IPS-18a (cell line): ENCODE data around the gene CITED1.
"Not testable (repeated sequence)": the region's sequence is repeated elsewhere in the genome, so short reads cannot be mapped to it uniquely, and the experiment has no call there.

Experiments used
- H3K27ac ChIP-seq: one replicate; pipeline ENCODE4 v1.5.1; 2013; ENCODE audit warnings: low read length
- H3K27me3 ChIP-seq: one replicate; pipeline ENCODE4 v1.6.1; 2013; ENCODE audit warnings: mild to moderate bottlenecking, low read length; ENCODE audit not compliant: control insufficient read depth, insufficient read depth
- H3K36me3 ChIP-seq: one replicate; pipeline ENCODE4 v1.6.1; 2013; ENCODE audit warnings: low read depth, low read length; ENCODE audit not compliant: control insufficient read depth
- H3K4me1 ChIP-seq: one replicate; pipeline ENCODE4 v1.6.1; 2013; ENCODE audit warnings: low read depth, low read length; ENCODE audit not compliant: control insufficient read depth
- H3K4me3 ChIP-seq: one replicate; pipeline ENCODE4 v1.5.1; 2013; ENCODE audit warnings: low read length
- H3K9ac ChIP-seq: one replicate; pipeline ENCODE4 v1.6.1; 2013; ENCODE audit warnings: mild to moderate bottlenecking, low read length, moderate library complexity
- H3K9me3 ChIP-seq: one replicate; pipeline ENCODE4 v1.6.1; 2013; ENCODE audit warnings: low read depth, low read length; ENCODE audit not compliant: control insufficient read depth

The CITED1 gene

DNA sequence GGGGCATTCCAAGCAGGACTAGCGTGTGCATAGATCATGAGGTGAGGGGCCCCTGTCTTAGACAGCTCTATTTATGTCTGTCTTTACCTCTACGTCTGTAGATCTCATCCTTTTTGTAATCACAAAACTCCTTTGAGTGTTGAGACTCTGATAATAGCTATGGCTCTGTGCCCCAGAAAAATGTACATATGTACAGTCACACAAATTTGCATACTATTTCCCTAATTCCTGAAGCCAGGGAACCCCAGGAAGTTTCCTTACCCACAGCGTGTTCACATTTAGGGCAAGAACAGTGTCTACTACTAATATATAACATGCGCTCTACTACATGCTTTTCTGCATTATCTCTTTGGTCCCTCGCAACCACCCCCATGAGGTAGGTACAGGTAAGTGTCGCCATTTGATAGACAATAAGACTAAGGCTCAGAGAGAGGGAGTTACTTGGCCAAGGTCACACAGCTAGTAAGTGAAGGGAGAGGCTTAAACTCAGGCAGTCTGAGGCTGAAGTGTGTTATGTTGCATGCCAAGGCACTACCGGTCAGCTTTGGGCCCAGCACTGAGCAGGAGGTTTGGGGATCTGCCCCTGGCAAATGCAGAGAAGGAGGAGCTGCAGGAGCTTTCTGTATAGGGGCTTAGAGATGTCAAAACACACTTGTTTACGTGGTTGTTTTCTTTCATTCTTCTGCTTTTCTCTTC, 21.0 kb upstream of the CITED1 start:
- H3K27me3 ChIP-seq, result no peaks in the 10 kb centered on the region
- H3K27ac ChIP-seq, result no peak overlapping the region
- H3K4me3 ChIP-seq, result no peak overlapping the region
- H3K36me3 ChIP-seq, result no peaks in the 10 kb centered on the region
- no peaks in the 10 kb centered on the region for H3K4me1 ChIP-seq
- peaks cover 18% of the 10 kb centered on the region for H3K9me3 ChIP-seq
- no peak overlapping the region for H3K9ac ChIP-seq

DNA sequence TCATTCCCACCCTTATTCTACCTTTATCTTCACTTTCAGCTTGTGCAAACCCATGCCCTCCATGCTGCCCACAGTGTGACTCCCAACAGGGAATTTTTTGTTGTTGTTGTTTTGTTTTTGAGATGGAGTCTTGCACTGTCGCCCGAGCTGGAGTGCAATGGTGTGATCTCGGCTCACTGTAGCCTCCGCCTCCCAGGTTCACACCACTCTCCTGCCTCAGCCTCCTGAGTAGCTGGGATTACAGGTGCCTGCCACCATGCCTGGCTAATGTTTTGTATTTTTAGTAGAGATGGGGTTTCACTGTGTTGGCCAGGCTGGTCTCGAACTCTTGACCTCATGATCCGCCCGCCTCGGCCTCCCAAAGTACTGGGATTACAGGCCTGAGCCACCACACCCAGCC, 13.9 kb upstream of the CITED1 start:
- not testable (repeated sequence) for H3K27ac ChIP-seq, H3K36me3 ChIP-seq, H3K9me3 ChIP-seq, H3K4me1 ChIP-seq, H3K4me3 ChIP-seq, H3K27me3 ChIP-seq, H3K9ac ChIP-seq

DNA sequence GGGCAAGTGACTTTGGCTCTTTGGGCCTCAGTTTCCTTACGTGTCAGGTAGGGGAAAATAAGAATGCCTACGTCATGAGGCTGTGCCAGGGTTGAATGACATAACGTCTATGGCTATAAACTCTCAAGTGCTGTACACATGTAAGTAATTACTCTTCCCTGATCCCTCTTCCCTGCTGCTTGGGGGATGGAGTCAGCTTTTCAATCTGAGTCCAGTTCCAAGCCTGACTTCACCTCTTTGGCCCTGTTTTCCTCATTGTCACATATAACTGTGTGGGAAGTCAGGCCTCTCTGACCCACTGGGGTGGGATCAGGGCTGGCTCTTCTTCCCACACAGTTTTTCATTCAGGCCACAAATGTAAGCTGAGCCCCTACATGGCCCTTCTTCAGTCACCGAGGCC, 11.4 kb upstream of the CITED1 start:
- peaks cover 7% of the 10 kb centered on the region for H3K27me3 ChIP-seq
- no peaks in the 10 kb centered on the region for H3K36me3 ChIP-seq
- peaks cover 3% of the 10 kb centered on the region for H3K4me1 ChIP-seq
- H3K4me3 ChIP-seq, result no peak overlapping the region
- peaks cover 3% of the 10 kb centered on the region for H3K9me3 ChIP-seq
- no peak overlapping the region for H3K27ac ChIP-seq
- H3K9ac ChIP-seq, result no peak overlapping the region

DNA sequence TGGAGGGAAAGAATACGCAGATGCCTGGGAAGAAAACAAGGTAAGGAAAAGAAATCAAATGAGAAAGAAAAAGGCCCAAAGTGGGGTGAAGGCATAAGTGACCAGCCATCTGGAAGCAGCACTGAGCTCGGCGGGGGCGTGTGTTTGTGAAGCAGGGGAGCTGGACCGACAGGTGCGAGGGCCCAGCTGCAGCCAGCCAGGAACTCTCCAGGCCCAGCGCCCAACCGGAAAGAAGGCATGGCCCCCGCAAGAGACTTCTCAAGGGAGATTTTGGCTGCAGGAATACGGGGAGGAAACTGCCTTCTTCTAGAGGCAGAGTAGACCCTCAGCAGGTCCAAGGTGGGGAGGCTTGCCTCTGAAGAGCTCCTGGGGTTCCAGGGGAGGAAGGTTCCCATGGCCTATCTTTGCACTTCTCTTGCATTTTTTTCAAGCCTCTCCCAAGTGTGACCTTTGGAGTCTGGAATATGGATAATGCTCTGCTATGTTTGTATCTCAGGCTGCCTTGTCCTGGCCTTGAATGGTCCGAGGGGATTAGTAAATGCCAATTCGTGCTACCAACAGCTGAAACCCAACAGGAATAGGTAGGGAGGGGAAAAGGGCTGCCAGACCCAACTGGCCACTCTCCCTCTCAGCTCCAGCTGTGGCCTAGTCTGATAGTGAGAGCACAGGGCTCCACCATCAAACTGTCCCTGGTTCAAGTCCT, 10.8 kb upstream of the CITED1 start:
- no peak overlapping the region for H3K4me3 ChIP-seq
- peaks cover 7% of the 10 kb centered on the region for H3K27me3 ChIP-seq
- H3K27ac ChIP-seq, result no peak overlapping the region
- no peak overlapping the region for H3K9ac ChIP-seq
- H3K9me3 ChIP-seq, result peaks cover 3% of the 10 kb centered on the region
- H3K36me3 ChIP-seq, result no peaks in the 10 kb centered on the region
- H3K4me1 ChIP-seq, result peaks cover 3% of the 10 kb centered on the region

DNA sequence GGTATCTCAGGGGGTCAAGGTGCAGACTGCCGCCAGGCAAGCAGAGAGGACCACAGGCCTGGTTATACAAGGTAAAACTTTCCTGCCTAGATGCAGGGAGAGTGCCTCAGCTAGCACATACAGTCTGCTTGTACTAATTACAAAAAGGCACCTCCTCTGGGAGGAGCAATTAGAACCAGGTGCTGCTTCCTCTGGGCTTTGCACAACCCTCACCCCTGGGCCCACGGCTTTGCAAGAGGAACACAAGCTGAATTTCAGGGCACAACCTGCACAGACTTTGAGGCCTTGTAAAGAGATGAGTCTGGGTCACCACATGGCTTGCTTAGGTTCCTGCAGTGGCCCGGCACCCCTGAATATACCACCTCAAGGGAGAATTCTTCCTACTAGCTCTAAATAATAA, 9.2 kb upstream of the CITED1 start:
- Histone ChIP-seq H3K36me3 (no peaks in the 10 kb centered on the region), H3K27ac (no peak overlapping the region), H3K9me3 (peaks cover 7% of the 10 kb centered on the region), H3K4me3 (no peak overlapping the region), H3K9ac (no peak overlapping the region), H3K4me1 (peaks cover 3% of the 10 kb centered on the region), H3K27me3 (peaks cover 16% of the 10 kb centered on the region)

DNA sequence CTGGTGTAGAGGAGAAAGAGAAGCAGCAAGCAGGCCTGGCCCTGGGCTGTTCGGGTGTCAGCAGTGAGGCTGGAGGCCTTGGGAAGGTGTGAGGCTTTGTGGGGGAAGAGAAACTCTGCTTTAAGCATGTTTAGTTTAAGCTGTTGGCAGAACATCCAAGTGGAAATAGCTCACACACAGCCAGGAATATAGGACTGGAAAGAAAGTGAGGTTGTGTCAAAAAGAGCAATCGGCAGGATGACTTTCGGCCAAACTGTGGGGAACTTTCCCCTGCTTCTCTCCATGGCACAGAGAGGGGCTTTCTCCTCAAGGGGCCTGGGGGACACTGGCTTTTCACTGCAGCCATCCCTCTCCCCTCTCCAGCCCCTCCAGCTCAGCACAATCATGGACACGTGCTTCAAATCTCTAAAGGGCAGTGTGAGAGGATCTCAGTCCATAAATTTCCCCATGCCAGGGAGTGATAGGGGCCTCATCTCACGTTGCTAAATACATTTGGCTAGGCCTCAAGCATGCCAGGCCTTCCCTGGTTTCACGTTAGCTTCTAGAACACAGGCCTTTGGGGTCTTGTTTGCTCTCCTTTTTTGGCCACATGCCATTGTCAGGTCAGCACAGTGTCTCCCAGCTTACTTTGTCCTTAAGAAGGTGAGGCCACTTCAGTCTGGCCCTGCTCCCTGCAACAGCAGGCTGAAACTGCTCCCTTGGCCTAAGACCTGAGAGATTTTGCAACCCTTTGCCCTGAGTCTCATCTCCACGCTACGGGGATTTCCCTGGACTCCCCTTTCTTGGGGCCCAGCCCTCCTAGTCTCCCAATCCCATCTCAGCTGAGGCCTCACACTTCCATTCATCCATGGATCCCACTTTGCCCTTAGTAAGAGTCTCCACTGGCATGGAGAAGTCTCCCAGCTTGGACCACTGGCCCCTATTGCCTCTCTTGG, 8.3 kb upstream of the CITED1 start:
- Histone ChIP-seq H3K4me1 (peaks cover 3% of the 10 kb centered on the region), H3K9me3 (peaks cover 13% of the 10 kb centered on the region)

DNA sequence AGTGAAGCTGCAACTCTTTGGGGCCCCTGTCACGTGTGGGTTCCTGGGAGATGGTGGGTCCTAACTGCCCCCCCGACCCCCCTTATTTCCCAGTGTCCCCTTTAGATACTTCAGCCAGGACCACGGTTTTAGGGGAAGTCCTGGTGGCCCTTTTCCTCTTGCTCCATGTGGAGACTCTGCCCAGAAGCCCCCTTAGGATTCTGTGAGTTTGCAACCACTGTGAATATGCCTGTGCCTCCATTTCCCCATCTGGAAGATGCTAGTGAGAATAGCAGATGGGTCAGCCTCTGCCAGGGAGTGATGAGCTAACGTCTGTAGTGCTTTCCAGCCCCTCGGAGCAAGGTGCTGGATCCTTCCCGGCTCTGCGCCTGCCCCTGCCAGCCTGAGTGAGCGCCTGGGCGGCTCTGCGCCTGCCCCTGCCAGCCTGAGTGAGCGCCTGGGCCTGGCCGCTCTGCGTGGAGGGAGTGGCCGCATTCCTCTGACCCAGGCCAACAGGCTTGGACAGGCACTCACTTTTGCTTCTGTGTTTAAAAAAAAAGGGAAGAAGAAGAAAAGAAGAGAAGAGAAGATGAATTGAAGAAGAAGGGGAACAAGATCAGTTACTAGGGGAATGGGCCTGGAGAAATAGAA, 6.7 kb upstream of the CITED1 start:
- Histone ChIP-seq H3K27ac (no peak overlapping the region), H3K36me3 (no peaks in the 10 kb centered on the region), H3K4me1 (peaks cover 7% of the 10 kb centered on the region), H3K27me3 (peaks cover 41% of the 10 kb centered on the region), H3K4me3 (no peak overlapping the region), H3K9ac (no peak overlapping the region), H3K9me3 (peaks cover 10% of the 10 kb centered on the region)

More for the DNA sequence above, 8.3 kb upstream of the CITED1 start:
- Histone ChIP-seq H3K27me3 (peaks cover 25% of the 10 kb centered on the region), H3K9ac (no peak overlapping the region), H3K4me3 (no peak overlapping the region), H3K27ac (no peak overlapping the region), H3K36me3 (no peaks in the 10 kb centered on the region)

DNA sequence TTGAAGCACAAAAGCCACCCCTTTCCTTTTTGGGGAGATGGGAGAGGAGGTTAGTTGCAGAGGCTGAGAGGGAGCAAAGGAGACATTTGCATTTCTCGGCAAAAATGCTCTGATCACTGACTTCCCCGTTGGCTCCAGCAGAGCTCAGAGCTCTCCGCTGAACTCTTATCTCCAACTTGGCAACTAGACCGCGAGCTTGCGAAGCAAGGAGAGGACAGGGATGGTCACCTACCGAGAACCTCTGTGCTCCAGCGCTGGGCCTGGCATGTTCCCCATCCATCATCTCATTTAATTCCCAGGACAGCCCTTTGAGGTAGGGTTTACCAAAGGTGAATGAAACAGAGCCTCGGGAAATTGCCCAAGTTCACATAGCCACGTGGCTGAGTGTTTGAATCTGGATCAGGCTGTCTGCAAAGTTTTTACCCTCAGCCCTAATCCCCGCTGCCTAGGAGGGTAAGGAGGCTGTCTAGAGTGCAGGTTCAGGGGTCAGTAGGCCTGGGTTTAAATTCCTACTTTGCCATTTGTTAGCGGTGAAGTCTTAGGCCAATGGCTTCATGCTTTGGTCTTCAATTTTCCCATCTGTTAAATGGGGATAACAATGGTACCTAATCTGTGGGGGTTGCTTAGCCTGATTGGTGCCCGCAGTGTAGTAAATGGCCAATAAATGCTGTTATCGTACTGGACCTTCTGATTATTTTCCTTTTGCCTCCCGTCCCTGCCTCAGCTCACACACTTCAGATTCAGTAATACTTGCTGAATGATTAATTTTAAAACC, 3.8 kb upstream of the CITED1 start:
- Histone ChIP-seq H3K36me3 (no peaks in the 10 kb centered on the region), H3K4me1 (peaks cover 4% of the 10 kb centered on the region), H3K27me3 (peaks cover 65% of the 10 kb centered on the region), H3K9ac (no peak overlapping the region), H3K9me3 (peaks cover 10% of the 10 kb centered on the region), H3K27ac (no peak overlapping the region), H3K4me3 (peak overlapping the region; percentile 52)

DNA sequence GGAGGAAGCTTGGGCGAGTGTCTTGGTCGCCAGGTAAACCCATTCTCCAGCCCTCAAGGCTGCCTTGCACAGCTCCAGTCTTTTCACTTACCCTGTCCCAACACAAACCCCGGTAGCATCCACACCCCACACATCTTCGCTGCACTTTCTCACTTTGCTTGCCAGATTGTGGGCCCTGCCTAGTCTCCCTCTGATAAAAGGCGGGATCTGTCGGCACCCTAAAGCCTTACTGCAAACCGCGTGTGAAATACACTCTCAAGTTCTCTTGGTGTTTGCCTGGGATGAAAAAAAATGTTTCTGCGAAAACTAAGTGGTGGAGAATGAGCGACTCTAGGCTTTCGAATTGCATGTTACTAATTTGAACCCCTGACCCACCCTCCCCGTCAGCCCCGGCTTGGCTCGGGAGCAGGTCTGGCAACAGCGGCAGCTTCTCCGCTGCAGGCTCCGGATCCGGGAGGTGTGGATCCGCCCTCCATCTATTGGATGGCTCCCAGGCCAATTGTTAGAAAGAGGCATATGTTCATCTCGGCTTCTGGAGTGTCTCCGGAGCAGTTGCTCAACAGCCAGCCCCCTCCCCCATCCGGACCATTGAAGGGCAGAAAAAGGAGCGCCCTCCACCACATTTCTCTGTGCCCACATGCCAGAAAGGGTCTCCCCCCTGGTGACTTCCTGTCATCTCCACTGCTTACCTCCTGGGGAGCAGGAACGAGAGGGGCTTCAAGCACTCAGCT, 3.0 kb upstream of the CITED1 start:
- peaks cover 4% of the 10 kb centered on the region for H3K4me1 ChIP-seq
- peaks cover 10% of the 10 kb centered on the region for H3K9me3 ChIP-seq
- H3K36me3 ChIP-seq, result no peaks in the 10 kb centered on the region
- H3K27me3 ChIP-seq, result peaks cover 70% of the 10 kb centered on the region
- H3K4me3 ChIP-seq, result peak overlapping the region; percentile 52
- H3K27ac ChIP-seq, result no peak overlapping the region
- no peak overlapping the region for H3K9ac ChIP-seq

DNA sequence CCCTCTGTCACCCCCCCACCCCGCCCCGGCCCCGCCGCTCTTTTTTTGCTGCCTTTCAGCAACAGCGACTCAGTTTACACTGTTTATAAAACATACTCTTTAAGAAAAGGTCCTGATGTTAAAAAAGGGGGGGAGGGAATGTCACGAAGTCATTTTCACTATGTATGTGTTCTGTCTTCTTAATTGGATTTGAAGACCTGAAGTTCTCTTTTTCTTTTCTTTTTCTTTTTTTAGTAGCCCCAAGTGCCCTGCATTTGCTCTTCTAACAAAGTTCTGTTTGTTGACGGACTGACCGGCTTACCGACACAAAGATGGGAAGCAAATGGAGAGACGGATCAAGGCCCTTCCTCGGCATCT, 2.5 kb upstream of the CITED1 start:
- Histone ChIP-seq H3K27me3 (peaks cover 71% of the 10 kb centered on the region), H3K9ac (no peak overlapping the region)

More for the DNA sequence above, 2.5 kb upstream of the CITED1 start:
- H3K4me1 ChIP-seq, result peaks cover 4% of the 10 kb centered on the region
- H3K9me3 ChIP-seq, result peaks cover 13% of the 10 kb centered on the region
- no peak overlapping the region for H3K27ac ChIP-seq
- H3K4me3 ChIP-seq, result peak overlapping the region; percentile 52
- no peaks in the 10 kb centered on the region for H3K36me3 ChIP-seq
